Astrocyte of the spinal cord (primary cell): ENCODE data around the gene CYP2C18.

Experiments
- DNase-seq: peaks from one replicate; pipeline ENCODE4 v3.0.0; 2011; ENCODE audit warnings: low read depth, low spot score
- H3K4me3 ChIP-seq: 2 replicates; pipeline ENCODE4 v1.5.1; 2011; ENCODE audit warnings: low read depth, mild to moderate bottlenecking, low read length, moderate library complexity
- CTCF ChIP-seq: IDR thresholded peaks from 2 replicates; pipeline ENCODE4 v1.5.1; 2012; ENCODE audit warnings: low read depth, mild to moderate bottlenecking, low read length, inconsistent platforms
- in situ Hi-C: cut with HindIII; loops from 2 replicates; pipeline ENCODE4 v1.10.0; 2017; ENCODE audit warnings: low sequenced_read_pairs

CYP2C18 gene

GRCh38 chr10:94687625-94688248, 4.2 kb downstream of the CYP2C18 start:
- in situ Hi-C loops, result no loop called here
- no peak for TF ChIP-seq CTCF
- H3K4me3 ChIP-seq, result no peak overlapping the region
- DNase-seq, result no peak

GRCh38 chr10:94706089-94706488, 22.6 kb downstream of the CYP2C18 start:
- no peak for TF ChIP-seq CTCF
- H3K4me3 ChIP-seq, result no peak overlapping the region
- DNase-seq, result no peak
- in situ Hi-C loops, result no loop called here

GRCh38 chr10:94710578-94710977, 27.0 kb downstream of the CYP2C18 start:
- in situ Hi-C loops, result no loop called here
- no peak for DNase-seq
- H3K4me3 ChIP-seq, result no peak overlapping the region
- no peak for TF ChIP-seq CTCF

- in situ Hi-C loops, result no loop called here
- no peak for TF ChIP-seq CTCF
- no peak for DNase-seq
- no peak overlapping the region for H3K4me3 ChIP-seq
Measured at GRCh38 chr10:94725871-94726270, 42.3 kb downstream of the CYP2C18 start.

GRCh38 chr10:94735197-94735596, 51.7 kb downstream of the CYP2C18 start:
- TF ChIP-seq CTCF, result no peak
- H3K4me3 ChIP-seq, result no peak overlapping the region
- DNase-seq, result no peak
- in situ Hi-C loops, result no loop called here

- in situ Hi-C loops, result no loop called here
- TF ChIP-seq CTCF, result no peak
- DNase-seq, result no peak
- no peak overlapping the region for H3K4me3 ChIP-seq
Measured at GRCh38 chr10:94738588-94738987, 55.1 kb downstream of the CYP2C18 start.

- DNase-seq, result no peak
- no peak overlapping the region for H3K4me3 ChIP-seq
- in situ Hi-C loops, result no loop called here
- TF ChIP-seq CTCF, result no peak
Measured at GRCh38 chr10:94747137-94747536, 63.6 kb downstream of the CYP2C18 start.
